Measurements from ENCODE around the gene NKX2-1.
A peak's percentile ranks its signal among the peaks of the same experiment; 100 is the strongest.
"Not testable (repeated sequence)": the region's sequence is repeated elsewhere in the genome, so short reads cannot be mapped to it uniquely, and the experiment has no call there.

Gene NKX2-1

DNA sequence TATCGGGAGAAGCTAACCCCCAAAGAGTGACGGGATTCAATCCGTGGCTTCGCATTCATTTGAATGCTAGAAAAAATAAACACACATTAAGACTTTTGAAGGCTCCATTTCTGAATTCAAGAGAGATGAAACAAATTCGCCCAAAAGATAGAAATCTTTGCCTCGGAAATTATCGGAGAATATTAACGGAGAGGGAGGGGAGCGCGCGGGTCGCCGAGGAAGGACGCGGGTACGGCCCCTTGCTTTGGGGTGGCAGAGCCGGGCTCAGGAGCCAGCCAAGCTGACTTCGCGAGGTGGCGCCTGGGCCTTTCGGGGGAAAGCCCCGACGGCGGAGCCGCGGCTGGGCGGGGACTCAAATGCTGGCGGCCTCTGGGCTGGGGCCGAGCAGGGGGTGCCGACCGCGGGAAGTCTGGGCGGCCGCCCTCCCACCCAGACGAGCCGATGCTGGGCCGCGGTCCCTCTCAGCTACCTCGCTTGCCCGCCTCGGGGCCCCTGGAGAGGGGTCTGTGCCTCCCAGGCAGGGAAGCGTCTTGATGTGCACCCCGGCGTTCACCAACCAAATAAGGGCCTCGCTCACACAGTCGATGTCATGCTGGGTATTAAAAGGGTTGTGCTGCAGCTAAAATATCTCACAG, 14.7 kb downstream of the NKX2-1 start:
- peak in 1 of 3 experiments; percentile 85 for DNase-seq

DNA sequence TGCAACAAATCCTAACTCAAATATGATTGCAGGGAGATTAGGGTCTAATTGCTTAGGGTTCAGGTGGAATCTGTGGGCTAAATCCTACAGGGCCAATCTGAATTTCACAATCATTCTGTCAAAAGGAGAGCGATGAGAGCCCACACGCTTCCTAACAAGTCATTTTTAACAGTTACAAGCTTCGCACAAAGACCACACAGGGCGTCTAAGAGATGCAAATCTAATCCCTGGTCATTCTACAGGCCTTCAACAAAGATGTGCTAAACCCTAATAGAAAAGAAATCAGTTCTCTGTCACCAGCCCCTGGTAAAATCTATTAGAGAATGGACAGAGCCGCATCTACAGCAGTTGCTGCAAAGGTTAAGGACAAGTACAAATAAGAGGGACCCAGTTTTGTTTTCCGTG, 15.3 kb downstream of the NKX2-1 start:
- DNase-seq = peak in 1 of 3 experiments; percentile 80

DNA sequence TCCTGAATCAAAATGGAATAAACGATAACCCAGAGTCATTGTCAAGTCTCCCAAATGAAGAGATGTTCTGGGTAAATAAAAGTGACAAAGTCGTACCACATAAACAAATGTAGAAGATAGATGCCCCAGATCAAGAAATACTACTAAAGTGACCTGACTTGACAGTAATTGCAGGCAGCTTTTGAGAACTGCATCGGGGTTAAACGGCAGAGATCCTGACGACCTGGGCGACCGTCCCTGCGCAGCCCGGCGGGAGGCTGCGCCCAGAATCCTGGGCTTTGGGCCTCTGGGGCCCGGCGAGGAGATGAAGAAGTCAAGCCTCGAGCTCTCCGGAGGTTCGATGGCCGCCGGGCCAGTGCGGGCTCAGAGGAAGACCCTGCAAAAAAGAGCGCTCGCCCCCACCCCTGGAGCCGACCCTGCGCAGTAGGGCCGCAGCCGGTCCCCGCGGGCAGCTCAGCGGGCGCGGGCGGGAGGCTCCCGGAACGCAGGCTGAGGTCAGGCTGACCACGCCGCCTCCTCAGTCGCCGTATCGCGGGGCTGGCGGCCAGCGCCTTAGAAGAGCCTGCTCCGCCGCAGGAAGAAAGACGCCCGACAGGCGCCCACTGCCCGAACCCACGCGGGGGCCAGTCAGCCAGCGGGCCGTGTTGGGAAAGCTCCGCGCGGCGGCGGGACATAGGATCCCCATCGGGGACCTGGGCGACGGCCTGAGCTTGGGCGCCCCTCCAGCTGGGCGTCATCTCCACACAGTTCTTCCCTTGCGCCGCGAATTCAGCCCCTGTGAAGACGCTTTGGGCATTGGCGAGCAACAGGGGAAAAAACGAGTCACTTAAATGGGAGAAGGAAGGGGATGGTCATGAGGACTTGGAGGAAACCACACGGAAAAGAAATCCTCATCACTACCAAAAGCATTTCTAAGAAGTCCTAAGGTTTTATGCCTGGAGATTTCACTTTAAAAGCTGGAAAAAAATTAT, 16.0 kb downstream of the NKX2-1 start:
- DNase-seq = peak in 1 of 3 experiments; percentile 63

DNA sequence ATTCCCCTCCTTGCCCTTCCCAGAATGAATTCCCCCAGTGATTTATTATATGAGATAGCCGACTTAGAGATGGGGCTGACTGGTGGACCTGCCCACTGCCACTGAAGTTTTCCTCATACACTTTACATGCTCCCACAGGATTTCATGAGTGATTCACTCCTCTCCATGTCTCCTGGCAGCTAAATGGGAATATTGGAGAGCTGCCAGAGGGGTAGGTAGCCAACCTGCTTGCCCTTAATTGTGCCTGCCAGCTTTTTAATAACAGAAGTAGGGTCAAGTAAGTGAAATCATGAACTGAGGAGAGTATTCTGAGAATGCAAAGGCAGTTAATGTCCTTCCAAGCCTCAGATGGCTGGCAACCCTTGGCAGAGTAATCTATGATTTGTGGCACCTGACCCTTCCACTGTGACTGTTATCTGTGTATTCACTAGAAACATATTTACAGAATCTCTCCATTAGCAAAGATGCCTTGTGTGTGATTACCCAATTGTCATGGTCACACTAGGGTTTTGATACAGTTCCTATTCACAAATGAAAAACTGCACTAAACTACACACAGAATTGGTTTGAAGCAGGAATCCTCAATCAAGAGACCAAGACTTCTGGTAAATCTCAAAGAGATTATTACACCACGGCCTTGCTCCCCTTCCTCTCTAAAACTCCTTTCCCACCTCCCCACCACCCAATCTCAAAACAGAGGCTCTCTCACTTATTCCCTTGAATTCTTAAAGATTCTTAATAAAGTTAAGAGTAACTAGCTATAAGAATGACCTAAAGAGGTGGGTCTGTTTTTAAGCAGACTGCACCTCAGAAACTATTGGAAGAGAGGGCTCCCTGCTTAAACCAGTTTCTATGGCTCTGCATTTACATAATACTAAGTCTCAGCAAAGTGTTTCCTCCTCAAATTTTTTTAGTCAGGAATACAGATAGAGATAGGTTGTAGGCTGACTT, 17.2 kb downstream of the NKX2-1 start:
- DNase-seq = peak; percentile 64 to 99 (median 92)

DNA sequence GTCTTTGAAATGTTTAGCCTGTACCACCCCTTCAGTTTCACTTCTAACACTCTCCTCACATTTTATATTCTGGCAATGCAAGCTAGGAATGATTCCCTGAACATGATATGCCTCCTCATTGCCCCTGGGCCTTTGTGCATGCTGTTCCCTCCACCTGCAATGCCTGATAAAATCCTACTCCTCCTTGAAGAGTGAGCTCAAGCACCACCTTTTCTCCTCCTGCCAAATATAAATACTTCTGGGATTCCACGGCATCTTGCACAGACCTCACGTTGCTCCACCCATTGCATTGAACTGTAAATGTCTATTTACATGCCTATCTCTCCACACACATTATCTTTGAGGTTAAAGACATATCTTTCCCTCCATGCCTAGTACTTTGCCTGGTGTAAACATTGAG, 21.1 kb downstream of the NKX2-1 start:
- DNase-seq = peak in 1 of 3 experiments; percentile 74

DNA sequence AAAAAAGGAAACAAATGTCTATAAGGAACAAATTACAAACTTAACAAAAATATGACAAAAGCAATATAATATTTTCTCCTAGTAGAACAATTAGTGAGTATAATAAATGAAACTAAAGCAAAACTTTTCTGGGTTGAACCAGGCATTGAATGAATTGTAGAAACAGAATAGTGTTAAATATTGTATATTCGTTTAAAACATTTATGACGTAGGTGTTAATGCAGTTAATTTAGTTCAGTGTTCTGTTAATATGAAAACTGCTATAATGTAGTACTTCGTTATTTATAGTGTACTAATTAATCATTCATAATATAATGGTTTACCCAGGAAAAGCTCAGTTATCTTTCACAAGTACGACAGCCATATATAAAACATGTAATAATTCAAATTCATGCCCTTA, 23.7 kb downstream of the NKX2-1 start:
- DNase-seq = peak in 1 of 3 experiments; percentile 64

DNA sequence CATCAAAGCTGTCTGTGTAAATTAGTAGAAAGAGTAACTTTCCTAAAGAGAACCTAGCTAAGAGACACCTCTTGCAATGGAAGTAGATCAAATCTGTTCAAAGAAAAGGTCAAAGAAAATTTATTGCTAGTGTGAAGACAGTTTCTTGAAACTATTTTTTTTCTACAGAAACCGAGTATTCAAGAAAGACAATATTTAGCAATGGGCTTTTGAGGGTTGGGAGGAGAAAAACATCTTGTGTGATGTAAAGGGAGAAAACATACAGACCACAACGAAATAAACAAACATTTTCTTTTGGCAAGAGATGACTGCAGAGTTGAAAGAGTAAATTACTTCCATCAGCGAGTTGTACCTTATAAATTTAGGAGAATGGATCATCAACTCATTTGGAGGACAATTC, 24.4 kb downstream of the NKX2-1 start:
- DNase-seq = peak in 1 of 3 experiments; percentile 77

DNA sequence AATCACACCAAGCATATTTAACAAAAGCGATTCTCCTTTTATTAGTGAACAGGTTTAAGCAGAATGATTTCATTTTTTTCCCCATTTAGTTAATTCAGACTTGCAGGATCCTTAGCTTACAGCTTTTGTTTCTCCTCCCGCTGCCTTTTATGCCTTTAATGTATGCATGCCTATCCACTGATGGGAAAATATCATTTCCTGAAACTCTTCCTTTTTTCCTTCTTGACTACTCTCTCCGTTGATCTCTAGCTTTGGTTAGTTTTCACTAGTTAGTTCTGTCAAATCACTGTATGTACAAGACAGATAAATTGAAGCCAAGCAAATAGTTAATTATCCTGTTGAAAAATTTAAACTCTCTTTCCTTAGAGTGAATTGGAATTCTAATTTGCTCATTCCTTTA, 26.3 kb downstream of the NKX2-1 start:
- DNase-seq = peak in 2 of 3 experiments; percentile 36 to 73

DNA sequence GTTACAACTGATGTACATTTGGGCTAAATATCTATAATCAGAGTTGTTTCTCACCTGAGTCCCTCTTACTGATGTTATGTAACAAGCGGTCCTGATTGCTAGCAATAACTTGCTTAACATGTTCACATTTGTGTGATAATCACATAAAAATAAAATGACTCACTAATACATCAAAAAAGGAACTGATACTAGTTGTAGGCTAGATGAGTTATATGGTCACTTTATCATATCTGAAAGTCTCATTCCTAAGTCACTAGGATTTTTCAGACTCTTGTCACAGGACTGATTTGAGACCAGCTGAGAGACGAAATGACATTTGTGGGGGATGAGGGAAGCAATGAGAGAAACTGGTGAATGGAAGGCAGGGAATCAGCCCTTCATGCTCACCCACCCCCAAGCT, 34.3 kb downstream of the NKX2-1 start:
- no peak for DNase-seq

DNA sequence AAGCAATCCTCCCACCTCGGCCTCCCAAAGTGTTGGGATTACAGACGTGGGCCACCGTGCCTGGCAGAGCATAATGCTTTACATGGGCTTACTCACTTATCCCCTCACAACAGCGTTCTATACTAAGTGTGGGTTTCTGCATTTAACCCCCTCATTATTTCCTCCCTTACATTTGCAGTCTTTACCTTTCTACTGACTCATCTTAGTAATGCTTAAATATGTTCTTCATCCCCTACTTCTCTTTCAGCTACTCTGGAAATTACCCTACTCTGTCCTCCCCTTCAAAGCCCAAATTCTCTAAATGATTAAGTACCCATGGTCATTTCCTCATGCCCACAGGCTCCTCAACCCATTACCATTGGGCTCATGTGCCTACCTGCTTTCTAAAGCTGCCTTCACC, 40.7 kb downstream of the NKX2-1 start:
- no peak for DNase-seq

DNA sequence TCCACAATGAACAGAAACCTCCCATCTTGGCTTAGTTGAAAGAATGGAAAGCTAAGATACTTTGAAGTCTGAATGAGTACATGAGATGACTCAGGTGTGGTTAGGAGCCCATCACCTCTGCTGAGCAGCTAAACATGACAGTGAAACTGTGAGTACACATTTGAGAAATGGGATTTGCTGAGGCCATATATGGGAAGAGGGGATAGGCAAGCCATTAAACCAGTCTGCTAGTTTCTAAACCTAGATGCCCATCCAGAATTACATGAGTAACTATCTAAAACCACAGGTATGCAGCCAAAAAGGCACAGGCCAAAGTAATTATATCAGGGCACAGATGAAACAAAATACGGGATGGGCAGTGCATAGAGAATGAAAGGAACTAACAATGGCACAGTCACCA, 41.2 kb downstream of the NKX2-1 start:
- no peak for DNase-seq

DNA sequence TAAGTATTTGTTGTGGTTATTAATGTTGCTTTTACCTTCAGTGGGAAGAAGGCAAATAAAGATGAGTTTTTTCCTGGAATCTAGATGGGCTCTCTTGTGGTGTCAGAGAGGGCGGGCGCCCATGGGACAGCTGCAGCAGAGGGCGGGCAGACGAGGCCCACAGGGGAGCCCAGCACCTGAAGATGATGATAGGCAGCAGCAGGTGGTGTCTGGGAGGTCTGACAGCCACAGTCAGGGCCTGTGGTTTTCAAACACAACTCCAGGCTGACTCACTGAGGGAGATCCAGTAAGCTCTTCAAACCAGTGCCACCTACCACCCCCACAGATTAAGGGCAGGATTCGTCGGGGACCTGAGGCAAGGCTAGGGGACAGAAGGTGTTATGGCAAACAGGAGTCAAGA, 42.8 kb downstream of the NKX2-1 start:
- DNase-seq = peak; percentile 42 to 95 (median 78)

DNA sequence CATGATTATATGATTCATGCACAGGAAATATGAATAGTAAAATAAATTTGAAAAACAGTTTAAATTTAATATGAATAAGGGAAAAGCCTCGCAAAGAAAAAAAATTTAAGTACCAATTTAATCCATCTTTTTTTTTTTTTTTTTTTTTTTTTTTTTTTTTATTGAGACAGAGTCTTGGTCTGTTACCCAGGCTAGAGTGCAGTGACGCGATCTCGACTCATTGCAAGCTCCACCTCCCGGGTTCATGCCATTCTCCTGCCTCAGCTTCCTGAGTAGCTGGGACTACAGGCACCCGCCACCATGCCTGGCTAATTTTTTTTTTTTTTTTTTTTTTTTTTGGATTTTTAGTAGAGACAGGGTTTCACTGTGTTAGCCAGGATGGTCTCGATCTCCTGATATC, 44.0 kb downstream of the NKX2-1 start:
- DNase-seq = not testable (repeated sequence)

DNA sequence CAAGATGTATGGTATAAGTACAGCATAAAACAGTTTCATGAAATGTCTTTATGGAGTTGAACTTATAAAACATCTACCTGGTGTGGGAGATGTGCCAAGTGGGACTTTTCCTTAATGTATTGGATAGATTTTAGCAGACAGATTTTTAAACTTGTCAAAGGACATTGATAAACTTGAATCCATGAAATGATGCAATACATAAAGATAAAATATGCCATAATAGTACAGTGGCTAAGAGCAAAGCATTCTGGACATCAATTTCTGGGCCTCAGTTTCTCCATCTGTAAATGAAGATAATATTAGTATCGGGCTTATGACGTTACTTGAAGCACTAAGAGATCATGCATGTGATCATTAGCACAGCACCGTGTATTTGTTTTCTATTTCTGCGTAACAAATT, 45.4 kb downstream of the NKX2-1 start:
- DNase-seq = no peak

DNA sequence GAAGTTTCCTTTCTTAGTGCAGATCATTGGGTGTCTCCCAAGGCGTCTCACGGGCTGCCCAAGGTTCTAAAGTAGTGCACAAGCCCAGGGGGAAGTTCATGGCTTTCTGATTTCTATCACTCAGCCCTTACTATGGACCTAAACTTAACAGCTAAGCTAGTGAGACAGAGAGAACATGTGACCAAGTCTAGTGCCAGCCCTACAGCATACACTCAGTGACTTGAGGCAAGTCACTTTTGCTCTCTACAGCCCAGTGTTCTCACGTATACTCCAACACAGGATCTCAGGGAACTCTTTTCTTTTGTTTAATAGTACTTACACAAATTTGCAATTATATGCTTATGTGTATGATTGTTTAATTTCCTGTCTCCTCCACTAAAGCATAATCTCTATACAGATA, 48.6 kb downstream of the NKX2-1 start:
- DNase-seq = no peak

DNA sequence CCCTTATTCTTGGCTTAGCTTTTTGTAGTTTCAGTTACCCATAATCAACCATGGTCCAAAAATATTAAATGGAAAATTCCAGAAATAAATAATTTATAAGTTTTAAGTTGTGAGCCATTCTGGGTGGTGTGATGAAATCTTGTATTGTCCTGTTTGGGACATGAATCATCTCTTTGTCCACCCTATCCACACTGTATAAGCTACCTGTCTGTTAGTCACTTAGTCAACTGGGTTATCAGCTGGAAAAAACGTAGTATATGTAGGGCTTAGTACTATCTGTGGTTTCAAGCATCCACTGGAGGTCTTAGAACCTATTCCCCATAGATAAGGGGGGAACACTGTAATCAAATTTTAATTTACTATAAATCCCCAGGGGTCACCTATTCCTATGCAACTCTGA, 52.7 kb downstream of the NKX2-1 start:
- no peak for DNase-seq
